Sigmoid colon (tissue), 3 donors: ENCODE measurements around the gene STRBP.

ENCODE experiments used
- CTCF ChIP-seq, 4 experiments: fragments of 450-650 bp in 3 of 4; fragments of 200-600 bp in 1 of 4; IDR thresholded peaks; one replicate each; pipeline ENCODE4 v1.5.1; 2016 to 2019; ENCODE audit warnings: antibody characterized with exemption in 4 of 4, mild to moderate bottlenecking in 3 of 4, moderate library complexity in 2 of 4
- POLR2A ChIP-seq, 2 donors: fragments of 450-650 bp; IDR thresholded peaks; one replicate each; pipeline ENCODE4 v1.6.1; 2016; ENCODE audit warnings: antibody characterized with exemption in 2 of 2, mild to moderate bottlenecking in 2 of 2, moderate library complexity in 2 of 2

- no peak for TF ChIP-seq CTCF (IDR thresholded peaks at IDR 0.05)
- no peak for TF ChIP-seq POLR2A (IDR thresholded peaks at IDR 0.05)
Observed at GRCh38 chr9:123169926-123170325, 98.5 kb downstream of the STRBP start.
